ENCODE measurements around the gene XPO6.

DNA sequence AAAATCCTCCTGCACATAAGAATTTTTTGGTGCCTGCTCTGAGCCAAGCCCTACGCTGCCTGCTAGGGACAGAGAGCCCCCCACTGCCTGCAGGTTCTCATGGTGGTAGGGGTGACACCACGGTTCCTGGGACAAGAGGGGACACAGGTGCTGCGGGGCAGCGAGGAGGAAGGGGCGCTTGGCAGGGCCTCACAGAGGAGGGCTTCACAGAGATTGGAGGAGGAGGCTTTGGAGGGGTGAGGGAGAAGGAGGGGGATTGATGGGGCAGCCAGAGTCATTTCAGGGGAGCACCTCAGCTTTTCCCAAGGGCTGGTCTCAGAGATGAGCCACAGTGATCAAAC lies 118.4 kb downstream of the XPO6 start:
- TF ChIP-seq, protein P1, sequence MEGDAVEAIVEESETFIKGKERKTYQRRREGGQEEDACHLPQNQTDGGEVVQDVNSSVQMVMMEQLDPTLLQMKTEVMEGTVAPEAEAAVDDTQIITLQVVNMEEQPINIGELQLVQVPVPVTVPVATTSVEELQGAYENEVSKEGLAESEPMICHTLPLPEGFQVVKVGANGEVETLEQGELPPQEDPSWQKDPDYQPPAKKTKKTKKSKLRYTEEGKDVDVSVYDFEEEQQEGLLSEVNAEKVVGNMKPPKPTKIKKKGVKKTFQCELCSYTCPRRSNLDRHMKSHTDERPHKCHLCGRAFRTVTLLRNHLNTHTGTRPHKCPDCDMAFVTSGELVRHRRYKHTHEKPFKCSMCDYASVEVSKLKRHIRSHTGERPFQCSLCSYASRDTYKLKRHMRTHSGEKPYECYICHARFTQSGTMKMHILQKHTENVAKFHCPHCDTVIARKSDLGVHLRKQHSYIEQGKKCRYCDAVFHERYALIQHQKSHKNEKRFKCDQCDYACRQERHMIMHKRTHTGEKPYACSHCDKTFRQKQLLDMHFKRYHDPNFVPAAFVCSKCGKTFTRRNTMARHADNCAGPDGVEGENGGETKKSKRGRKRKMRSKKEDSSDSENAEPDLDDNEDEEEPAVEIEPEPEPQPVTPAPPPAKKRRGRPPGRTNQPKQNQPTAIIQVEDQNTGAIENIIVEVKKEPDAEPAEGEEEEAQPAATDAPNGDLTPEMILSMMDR (IDR thresholded peaks at IDR 0.05): no peak
- no peak for TF ChIP-seq POLR2A (IDR thresholded peaks at IDR 0.05)
